GM19240 (cell line): ENCODE data around the gene CFAP410.
"Not testable (repeated sequence)": the region's sequence is repeated elsewhere in the genome, so short reads cannot be mapped to it uniquely, and the experiment has no call there.

Experiments used
- DNase-seq: peaks from one replicate; pipeline ENCODE4 v3.0.0; 2011; ENCODE audit warnings: low spot score; ENCODE audit not compliant: insufficient read length

Gene CFAP410

DNA sequence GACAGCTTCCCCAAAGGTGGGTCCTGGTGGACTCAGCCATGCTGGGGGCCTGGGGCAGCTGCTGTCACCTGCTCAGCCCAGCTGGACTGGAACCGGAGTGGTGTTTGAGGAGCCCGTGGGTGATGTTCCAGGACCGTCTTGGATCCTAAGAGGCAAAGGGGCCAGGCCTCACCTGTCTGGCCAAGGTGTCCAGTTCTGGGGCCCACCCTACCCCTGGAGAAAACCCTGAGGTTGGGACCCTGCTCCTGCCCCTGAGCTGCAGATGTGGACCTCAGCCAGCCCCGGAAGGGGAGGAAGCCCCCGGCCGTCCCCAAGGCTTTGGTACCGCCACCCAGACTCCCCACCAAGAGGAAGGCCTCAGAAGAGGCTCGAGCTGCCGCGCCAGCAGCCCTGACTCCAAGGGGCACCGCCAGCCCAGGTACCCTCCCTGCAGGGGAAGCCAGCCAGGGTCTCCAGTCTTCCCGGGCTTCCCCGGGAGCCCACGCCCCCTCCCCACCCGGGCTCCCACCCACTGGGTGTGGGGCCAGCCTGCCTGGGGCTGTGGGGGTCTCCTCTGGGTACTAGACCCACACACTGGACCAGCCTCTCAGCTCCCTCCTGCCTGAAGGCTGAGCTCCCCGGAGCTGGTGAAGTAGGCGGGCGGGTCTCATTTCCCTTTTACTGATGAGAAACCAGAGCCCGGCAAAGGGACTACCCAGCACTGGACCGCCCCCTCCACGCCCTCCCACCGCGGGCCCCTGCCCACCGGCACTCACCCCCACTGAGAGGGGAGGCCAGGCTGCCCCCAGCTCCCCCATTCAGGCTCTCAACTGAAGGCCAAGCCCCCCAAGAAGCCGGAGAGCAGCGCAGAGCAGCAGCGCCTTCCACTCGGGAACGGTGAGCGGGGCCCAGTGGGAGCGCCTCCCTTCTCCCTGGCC is 52.2 kb downstream of the CFAP410 start:
- no peak for DNase-seq

DNA sequence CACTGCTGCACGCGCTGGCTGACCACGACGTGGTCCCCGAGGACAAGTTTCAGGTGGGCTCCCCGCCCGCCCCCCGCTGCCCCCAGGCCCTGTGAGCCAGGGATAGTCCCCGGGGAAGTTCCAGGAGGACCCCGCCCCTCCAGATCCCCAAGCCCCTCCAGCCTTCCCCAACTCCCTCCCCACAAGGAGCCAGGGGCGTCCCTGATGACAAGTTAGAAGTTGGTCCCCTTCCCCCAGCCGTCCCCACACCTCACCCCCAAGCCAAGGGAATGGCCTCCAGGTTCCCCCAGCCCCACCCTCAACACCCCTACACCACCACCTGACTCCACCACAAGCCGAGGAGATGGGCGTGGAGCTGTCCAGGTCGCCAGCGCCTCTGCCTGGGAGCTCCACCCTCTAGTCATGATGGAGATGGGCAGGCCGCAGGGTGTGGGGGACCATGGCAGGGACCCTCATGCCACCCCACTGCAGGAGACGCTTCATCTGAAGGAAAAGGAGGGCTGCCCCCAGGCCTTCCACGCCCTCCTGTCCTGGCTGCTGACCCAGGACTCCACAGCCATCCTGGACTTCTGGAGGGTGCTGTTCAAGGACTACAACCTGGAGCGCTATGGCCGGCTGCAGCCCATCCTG is 53.0 kb downstream of the CFAP410 start:
- DNase-seq = no peak

DNA sequence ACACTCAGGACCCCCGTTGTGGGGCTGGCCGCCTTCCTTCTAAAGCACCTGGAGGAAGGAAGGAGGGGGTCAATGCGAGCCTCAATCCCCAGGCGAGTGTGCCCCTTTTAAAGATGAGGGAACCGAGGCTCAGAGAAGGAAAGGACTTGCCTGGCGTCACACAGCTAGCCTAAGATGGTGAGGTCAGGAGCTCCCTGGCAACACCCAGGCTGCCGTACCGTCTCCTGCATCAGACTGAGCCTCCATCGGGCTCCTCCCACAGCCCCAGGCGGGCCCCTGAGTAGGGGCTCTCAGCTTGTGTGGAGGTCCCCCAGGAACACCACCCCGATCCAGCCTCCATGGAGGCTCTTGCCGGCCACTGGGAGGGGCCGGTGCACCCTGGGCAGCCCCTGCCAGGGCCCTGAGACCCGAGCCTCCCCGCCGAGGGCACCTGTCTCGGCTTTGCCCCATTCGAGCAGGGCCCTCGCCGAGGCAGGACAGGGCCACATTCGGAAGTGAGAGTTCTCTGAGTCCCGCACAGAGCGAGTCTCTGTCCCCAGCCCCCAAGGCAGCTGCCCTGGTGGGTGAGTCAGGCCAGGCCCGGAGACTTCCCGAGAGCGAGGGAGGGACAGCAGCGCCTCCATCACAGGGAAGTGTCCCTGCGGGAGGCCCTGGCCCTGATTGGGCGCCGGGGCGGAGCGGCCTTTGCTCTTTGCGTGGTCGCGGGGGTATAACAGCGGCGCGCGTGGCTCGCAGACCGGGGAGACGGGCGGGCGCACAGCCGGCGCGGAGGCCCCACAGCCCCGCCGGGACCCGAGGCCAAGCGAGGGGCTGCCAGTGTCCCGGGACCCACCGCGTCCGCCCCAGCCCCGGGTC is 53.8 kb downstream of the CFAP410 start, which contains the start of gene AIRE:
Gene AIRE, plus strand, starts transcription at position 739 of the 855 bp plus-strand sequence. CDS start 131 bp downstream, outside the sequence.
- no peak for DNase-seq

DNA sequence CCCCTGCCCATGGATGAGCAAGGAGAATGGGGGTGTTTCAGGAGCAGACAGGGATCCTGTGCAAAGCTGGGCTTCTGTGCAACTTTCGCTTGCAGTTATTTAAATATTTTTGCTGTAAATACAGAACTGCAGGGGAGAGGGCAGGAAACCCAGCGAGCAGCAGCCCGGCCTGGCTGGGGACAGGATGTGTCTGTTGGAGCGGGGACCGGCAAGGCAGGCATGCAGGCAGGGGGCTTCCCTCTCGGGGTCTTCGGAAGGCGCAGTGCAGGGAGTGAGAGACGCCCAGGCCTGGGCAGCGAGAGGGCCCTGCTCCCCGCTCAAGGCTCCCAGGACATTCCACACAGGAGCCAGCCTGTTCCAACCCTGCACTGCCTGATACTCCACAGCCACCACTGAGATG is 55.2 kb downstream of the CFAP410 start:
- no peak for DNase-seq

- DNase-seq = not testable (repeated sequence)
Measured at GRCh38 chr21:44283211-44283785, 55.9 kb downstream of the CFAP410 start.

- no peak for DNase-seq
Measured at GRCh38 chr21:44282370-44282769, 56.8 kb downstream of the CFAP410 start.

- no peak for DNase-seq
Measured at GRCh38 chr21:44281801-44282200, 57.4 kb downstream of the CFAP410 start.

DNA sequence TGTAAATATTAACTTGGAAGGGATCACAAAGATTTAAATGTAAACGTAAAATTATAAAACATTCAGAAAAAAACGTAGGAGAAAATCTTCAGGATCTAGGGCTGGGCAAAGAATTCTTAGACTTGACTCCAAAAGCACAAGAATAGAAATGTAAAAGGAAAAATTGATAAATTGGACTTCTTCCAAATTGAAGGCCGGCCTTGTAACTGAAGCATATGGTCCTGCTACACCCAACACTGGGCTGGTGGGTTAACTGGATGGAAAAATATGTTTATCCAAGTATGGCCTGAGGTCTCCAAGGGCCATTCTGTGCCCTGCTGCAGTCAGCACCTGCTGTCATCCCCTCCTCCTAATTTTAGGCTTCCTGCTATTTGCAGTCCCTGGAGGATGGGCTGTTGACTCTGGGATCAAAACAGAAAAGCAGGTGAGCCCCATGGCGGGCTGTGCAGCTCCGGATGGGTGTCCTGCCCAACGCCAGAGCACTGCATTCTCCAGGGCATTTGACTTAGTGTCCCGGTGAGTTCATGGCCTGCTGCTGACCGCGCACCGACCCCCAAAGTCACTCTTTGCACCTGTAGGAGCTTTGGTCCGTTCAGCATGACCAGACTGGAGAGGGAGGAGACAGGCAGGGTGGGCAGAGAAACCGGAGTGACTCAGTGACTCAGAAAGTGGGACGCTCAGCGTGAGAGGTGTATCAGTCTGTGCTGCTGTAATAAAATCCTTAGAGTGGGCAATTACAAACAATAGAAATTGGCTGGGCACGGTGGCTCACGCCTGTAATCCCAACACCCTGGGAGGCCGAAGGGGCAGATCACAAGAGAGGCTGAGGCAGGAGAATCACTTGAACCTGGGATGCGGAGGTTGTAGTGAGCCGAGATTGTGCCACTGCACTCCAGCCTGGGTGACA is 59.6 kb downstream of the CFAP410 start:
- DNase-seq = no peak
